ENCODE measurements around the gene WLS.

WLS gene

DNA sequence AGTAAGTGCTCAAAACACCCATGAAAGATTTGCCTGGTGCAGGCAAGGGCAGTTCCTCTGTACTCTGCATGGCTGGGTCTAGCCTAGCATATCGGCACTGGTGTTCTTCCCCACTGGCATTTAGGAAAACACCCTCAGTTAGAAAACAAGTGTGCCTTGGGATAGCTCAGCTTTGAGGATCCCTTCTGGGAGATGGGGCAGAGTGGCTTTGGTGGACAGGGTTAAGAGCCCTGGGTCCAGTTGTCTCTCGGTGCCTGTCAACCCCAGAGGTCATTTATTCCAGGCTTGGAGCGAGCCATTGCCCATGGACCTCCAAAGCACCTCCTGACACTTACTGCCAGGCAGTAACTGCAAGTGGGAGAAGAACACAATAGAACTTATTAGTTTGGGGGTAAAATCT lies 101.1 kb downstream of the WLS start:
- no peak for DNase-seq

DNA sequence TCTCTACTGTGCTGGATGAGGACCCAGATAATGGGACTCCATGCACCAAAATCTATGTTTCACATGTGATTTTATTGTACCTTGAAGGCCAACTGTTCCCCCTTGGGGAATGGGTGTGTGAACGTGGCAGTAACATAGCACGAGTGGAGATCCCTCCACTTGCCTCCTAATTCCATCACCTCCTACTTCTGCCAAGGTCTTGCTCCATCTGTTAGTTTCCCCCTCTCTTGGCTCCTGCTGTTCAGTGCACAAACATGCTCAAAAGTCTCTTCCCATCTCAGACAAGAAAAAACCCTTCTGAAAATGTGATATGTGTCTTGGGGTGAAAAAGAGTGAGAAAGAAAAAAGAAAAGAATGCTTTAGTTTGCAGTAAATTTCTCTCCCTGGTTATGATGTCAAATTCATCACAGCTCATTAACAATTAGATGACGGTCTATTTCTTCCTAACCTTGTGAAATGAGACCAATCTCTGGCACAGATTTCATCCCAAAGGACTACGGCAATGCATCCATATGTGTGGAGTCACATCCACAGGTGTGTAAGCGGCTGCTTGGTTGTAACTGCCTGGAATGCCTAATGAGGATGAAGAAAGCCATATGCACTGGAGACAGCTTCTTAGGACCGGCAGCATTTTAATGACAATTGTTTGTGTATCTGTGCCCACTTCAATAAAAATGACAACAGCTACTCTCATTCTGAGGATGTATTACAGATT lies 102.6 kb downstream of the WLS start:
- no peak for DNase-seq

DNA sequence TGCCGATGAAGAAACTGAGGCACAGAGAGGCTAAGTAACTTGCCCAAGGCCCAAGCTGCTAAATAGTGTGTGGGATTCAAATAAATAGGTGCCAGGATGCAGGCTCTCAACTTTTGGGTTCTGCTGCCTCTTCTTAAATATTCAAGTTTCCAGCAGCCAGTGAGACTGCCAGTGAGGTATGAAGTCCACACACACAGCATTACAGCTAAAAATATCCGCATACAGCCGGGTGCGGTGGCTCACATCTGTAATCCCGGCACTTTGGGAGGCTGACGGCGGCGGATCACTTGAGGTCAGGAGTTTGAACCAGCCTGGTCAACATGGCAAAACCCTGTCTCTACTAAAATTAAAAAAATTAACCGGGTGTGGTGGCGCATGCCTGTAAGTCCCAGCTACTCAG lies 103.5 kb downstream of the WLS start:
- no peak for DNase-seq

DNA sequence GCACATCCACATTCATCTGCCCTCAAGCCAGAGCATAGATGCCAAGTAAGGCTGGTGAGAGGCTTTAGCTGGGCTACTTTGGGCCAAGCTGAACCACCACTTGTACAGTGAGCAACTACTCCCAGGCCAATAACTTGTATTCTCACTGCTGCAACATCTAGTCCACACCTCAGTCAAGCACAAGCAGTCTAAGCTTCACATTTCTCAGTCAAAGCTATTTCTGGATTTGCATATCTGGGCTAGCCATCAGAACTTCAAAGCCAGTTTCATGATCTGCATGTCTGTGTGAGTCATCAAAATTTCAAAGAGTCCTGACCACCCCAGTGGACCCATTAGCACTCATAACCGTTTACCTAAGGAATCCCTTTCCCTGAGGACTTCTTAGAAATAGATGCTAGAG lies 104.2 kb downstream of the WLS start:
- DNase-seq: peak; percentile 64

DNA sequence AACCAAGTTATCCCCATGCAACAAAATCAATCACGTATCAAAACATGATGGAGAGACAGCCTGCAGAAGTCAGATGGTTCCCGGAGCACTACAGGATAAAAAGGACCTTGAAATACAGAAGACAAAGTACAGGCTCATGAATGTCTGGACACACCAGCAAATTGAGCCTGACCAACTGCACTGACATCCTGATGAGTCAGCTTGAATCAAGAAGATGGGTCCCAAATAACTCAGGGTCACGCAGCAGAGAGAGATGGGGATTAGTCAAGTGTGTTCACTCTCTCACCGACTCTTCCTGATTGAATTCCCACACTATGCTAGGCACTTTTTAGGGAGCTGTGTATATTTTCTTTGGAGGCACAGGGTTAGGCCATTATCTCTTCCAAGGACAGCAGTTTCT lies 110.8 kb downstream of the WLS start:
- peak; percentile 65 for DNase-seq

DNA sequence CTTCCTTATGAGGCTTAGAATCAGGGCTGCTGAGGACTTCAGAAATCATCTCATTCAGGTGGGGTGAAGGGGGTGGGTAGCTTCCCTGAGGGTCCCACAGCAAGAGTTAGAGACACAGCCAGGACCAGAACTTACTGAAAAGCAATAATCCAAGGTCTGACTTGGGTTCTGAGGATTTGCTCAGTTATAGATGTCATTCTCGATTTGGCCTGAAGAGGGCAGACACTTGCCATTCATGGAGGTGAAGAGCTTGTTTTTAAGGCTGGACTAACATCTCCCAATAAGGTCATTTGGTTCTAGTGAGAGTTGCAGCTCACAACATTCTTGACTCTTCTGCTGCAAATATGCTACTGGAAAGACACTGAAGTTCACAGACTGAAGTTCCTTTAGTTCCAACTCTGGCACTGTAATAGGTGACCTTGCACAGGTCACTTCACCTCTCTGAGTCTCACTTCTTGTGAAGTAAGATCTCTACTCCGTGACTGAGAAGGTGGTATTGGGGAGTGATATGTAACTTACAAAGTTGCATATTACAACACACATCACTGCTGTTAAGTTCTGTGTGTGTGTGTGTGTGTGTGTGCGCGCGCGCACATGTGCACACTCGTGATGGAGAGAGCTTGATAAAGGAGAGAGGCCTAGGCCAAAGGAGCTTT lies 112.1 kb downstream of the WLS start:
- peak; percentile 80 for DNase-seq

DNA sequence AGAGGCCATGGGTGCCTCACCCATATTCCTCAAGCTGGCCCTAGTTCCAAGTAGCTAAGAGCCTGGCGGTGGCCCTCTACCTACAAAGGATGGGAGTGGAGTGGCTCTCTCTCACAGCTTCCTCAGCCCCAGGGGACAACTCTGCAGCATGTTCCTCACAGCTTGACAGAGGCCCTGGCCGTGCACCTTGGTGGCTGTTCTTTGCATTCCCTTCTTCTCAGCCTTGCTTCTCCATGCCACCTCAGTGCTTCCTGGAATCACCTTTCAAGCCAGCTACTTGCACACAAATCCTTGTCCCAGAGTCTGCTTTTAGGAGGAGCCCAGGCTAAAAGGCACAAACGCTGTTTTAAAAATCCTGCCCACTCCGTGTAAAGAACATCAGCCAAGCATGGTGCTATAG lies 112.9 kb downstream of the WLS start:
- DNase-seq: no peak

DNA sequence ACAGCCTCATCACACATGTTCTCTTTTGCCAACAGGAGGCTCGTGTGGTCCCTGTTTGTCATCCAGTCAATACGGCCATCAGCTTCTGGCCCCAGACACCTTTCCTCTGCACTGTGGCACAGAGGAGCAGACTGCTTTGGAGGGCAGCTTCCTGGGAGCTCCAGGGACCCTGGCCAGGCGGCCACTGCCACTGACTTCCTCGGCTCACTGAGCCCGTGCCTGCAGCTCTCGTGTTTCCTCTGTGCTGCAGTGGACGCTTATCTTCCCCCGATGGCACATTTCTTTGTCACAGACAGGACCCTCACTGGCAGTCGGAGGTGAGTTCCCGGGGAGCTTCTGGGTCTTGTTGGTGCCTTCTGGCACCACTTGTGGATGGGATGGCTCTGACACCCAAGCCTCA lies 114.9 kb downstream of the WLS start:
- no peak for DNase-seq

DNA sequence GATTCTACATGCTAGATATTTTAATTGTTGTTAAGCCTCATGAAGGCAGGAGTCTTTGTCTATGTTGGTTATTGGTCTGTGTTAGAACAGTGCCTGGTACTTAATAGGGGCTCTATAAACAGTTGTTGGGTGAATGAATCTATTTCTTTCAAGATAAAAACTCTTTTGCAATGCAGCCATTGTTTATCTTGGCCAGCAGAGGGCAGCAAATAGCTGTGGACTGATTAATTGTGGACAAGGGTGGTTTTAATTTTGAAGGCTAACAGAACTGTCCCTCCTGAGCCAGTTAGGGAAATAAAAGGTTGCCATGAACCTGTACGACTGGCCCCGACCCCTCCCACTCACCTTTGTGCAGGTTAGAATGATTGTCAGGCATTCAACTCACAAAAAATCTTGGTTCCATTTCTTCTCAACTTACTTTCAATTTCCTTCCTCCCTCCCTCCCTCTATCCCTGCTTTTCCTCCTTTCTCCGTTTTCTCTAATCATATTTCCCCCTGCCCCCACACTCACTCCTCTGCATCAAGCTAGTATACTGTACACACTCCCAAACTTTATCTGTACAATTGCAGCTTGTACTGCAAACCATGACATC lies 115.6 kb downstream of the WLS start:
- peak; percentile 43 for DNase-seq

DNA sequence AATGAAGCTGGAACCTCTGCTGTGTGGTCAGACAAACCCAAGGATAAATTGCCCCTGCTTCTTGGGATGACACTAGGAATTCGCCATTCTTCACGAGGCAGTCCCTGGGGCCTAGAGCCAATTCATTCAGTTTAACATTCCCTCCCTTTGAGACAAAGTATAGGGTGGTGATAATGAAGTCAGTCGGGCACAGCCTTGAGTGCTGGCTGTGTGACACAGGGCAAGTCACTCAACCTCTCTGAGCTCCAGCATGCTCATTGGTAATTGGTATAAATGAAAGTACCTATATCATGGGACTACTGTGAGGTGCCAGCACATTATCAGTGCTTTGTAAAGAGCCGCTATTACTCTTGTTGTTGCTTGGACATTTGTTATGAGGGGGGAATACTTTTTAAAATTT lies 117.0 kb downstream of the WLS start:
- DNase-seq: no peak

DNA sequence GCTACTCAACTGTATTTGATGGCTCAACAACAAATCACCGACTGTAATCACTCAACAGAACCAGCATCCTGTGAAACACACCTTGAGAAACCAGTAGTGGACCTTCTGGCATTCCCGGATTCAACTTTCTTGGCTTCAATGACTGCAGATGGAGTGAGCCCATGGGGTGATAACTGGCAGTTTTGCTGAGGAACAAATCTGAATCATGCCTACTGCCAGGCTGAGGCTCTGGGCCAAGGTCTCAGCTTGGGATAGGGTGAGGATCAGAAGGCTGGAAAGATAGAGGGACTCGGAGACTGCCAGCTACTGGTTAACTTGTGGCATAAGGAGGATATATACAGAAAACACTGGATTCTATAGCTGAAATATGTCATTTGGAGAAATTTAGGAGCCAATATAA lies 118.4 kb downstream of the WLS start:
- no peak for DNase-seq

DNA sequence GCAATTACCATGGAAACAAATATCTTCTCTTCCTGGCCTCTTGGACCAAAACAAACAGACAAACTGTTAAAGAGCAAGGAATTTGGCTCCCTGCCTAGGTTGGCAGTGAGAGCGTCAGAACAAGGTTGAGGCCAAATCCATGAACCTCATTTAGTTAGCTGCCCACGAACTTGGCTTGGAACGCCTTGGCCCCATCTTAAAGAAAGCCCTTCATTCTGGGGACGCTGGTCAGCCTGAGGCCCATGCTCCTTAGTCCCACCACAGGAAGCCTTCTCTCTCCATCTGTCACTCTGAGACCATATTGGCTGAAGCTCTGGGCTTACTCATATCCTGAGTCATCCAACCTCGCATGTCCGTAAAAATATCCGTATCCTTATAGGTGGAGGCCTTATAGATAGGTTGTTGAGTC lies 119.5 kb downstream of the WLS start:
- peak; percentile 78 for DNase-seq

DNA sequence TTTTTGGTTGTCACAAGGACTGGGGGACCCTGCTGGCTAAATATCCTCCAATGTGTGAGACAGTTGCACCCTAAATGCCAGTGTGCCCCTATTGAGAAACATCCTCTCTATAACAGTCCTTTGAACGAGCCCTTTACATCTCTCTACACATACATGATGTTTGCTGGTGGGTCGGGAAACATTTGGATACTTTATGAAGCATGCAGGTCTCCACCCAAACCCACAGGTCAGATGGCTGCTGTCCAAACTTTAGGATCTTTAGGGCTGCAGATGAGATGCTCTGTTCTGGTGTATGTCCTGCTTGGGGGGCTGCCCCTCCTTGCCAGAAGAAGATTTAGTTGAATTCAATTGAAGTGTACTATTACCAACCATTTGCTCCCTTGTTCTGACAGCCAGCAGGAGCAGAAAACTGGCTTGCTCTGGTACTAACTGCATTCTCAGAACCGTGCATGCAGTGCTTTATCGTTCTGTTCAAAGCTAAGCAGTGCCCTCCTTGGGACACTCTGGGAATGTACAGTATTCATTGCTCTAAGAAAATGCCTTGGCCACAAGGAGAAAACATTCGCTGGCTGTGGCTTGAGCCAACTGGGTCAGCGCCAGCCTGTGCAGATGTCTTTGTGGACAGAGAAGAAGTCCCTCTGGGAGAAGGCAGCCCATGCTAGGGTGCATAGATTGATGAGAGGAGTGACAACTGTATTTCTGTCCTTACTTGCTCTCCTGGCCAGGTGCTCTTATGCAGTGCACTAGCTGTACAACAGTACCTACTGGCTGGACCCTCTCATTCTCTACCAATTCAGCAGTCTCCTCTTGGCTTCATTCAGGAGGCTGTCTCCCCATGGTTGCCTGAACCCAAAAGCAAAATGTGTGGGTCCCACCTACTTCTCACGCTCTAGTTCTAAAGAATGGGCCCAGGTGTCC lies 120.5 kb downstream of the WLS start:
- DNase-seq: peak; percentile 85

DNA sequence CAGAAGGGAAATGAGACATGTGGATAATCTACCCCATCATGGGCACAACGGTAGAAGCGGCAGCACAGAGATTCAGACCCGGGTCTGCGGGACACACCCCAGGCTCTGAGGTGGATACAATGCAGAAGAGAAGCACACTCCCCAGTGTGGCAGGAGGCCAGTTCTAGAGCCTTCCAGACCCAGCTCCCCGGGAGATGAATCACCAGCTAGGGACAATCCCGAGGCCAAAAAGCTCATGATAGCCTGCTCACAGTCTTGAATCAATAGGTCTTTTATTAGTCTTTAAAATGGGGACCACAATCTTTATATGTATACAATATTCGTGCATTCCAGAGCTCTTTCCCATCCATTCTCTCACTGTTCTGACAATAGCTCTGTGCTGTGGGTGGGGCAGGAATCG lies 124.6 kb downstream of the WLS start:
- peak; percentile 30 for DNase-seq

DNA sequence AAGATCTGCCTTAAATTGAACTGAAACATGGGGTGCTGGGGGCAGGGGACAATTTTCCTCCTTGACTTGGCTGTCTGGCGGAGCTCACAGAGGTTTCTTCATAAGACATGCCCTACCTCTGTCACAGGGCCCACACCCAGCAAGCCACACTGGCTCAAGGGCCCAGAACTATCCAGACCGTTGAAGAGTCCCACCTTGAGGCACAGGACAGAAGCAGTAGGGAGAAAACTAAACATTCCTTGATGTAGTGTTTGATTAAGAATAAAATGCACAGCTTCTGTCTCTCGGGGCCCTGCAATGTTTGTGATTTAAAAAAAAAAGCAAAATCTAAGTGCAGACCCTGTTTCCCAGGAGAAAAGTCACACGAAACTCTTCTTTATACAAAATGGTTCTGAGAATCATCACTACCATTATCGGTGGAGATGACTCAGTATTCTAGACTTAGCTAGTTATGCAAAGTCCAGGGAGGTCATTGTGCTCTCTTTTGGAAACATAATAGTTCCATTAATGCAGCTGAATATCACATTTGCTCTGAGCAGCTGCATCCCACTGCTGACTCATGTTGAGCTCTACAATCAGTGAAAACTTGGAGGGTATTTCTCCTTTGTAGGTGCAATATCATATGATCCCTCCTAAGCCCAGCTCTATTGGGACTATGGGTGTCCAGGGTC lies 128.3 kb downstream of the WLS start:
- DNase-seq: peak; percentile 57

DNA sequence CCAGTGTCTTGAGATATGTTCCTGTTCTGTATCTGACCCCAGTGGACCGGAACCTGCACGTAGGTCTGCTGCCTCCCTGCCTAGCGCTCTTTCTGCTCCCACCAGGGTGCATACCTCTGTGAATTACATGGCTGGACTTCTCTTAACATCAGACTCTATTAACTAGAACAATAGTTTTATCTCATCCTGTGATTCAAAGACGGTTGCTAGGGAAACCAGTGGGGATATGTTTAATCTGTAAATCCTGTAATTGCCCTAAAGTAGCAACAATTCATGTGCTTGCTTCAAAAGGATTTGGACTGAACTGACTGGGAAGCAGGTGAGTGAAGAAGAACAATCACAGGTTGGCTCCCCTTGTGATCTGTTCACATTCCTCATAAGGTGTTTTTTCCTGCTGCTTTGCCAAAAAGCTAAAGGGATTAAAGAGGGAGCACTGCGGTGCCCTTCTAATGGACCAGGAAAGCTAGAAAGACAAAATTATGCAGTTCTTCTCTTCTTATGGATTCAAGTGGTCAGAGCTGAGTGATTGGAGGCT lies 129.2 kb downstream of the WLS start:
- no peak for DNase-seq

DNA sequence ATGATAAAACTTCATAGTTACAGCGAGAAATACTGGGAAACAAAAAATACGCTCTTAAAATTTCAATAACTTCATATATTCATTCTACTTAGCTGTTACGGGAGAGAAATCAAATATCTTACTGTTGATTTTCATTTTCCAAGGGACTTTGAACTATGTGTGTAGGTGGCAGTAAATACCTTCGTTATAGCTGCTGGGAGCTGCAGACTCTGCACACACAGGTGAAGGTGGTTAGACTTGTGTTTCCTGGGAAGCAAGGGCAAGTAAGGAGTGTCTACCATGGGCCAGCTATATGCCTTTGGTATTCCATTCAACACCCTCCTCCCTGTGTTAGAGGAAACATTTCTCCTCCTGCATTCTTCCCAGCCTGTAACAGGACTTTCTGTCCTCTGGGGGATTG lies 130.5 kb downstream of the WLS start:
- DNase-seq: no peak

DNA sequence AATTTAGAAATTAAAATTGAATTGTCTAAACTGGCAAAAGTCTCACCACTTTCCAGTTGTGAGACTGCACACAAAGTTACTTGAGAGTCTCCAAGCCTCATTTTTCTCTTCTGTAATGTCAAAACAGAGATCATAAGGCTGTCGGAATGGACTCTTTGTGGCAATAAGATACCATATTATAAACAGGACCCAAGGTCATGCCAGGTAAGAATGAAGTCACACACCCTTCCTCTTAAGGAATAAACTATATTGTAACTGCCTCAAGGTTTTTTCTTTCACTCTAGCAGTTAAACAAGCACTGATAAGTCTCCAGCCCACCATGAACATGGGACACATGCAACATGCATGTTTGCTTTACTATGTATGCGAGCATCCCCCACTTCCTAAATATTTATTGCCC lies 131.8 kb downstream of the WLS start:
- DNase-seq: no peak

DNA sequence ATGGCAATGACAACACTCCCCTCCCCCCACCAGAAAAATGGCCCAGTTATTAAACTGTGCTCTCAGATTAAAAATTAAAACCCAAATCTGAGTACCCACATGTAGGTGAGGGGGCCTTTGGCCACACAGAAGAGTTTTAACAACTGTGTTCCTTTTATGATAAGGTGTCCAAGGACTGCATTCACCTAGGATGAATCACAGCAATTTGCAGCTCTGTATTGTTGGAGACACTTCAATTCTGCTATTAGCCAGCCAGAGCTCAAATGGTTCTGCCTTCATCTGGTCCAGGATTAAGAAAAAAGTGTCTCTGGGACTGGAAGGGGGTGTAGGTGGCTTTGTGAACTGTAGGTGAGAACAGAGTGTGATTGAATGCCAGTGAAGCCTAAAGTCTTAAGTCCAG lies 138.6 kb downstream of the WLS start:
- peak; percentile 31 for DNase-seq

DNA sequence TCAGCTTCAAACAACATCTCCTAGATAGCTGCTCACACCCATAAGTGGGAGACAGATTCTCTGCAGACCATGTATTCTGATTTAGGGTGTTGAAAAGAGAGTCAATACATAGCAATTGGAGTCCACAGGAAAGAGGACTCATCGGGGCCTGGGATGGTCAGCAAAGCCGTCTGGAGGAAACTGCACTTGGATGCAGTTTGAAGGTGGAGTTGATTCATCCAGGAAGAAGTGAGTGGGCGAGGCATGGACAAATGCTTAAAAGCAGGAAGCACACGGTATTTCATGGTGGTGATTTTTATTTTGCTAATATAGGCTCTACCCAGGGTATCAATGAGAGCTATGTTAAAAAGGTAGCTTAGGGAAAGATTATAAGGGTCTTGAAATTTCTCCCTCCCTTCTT lies 145.1 kb downstream of the WLS start:
- no peak for DNase-seq

DNA sequence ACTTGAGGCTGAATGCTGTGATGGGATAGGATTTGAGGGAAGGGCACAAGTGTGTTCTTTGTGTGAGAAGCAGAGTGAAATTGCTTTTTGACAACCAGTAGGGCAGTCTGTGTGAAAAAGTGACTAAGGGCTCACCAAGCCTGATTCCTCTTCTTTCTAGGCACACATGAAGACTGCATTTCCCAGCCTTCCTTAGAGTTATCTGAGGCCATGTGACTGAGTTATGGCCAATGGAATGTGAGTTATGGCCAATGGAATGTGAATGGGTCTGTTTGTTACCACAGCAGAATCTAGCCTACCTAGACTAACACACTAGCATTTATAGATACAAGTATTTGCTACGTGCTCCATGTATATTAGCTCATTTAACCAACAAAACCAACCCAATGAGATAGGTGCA lies 146.6 kb downstream of the WLS start:
- peak; percentile 4 for DNase-seq

DNA sequence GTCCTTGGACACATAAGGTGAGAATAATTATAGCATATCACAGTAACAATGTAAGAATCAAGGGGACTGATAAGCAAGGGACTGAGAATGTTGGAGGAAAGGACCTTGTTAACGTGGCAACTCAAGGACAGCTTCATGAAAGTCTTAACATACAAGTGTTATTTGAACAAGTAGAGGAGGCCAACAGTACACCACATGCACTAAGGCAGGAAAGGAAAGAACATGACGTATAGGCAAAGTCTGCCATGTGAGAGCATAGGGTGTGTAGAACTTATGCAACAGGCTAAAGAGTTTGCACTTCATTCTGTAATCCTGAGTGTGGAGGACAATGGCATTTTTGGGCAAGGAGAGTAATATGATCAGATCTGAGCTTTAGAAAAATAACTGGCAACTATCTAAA lies 148.6 kb downstream of the WLS start:
- DNase-seq: no peak

Data from fibroblast of skin of abdomen (primary cell).